HG03064 (cell line): ENCODE data around the gene KCNE2.

Experiments
- ATAC-seq: cut with Tn5 transposase; IDR thresholded peaks from one replicate; pipeline ENCODE4 v1.9.1; 2021; ENCODE audit warnings: low read depth; ENCODE audit not compliant: unreplicated experiment

Gene KCNE2, protein sequence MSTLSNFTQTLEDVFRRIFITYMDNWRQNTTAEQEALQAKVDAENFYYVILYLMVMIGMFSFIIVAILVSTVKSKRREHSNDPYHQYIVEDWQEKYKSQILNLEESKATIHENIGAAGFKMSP

DNA sequence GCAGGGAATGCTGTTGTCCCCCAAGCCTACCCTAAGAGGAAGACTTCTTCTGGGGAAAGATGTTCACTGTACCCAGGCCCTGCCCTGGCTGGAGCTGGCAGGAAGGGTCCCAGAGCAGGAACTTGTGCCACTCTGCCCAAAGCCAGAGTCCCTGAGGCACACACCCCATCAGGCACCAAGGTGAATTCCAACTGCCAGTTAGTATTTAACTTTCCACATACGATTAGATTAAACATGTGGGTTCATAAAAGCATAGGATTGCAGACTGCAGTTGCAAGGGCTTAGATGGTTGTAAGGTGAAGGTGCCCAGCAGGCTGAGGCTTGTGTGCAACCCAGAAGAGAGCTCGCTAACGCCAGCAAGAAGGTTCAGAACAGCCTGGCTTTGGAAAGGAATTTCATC, at the start of gene KCNE2:
KCNE2 (plus strand) TSS at position 274 of the 400 bp plus-strand sequence. CDS start 6,473 bp downstream, outside the sequence.
- ATAC-seq: no peak

DNA sequence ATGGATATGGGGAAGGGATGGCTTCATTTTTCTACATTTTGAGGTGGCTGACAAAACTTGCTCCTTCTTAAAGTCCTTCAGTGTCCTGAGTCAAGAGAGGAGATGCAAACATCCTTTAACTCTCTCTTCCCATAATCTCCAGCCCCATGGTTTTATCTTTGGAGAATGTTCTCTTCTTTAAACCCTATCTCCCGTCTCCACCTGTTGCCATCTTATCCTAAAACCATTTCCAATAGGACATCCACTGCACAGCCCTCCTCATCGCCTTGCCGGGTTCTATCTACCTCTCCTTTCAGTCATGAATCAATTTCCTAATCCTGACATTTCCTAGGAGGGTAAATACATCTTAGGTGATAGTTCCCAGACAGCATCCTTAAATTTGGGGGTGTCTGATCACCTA, 44.2 kb upstream of the KCNE2 start:
- ATAC-seq: no peak

DNA sequence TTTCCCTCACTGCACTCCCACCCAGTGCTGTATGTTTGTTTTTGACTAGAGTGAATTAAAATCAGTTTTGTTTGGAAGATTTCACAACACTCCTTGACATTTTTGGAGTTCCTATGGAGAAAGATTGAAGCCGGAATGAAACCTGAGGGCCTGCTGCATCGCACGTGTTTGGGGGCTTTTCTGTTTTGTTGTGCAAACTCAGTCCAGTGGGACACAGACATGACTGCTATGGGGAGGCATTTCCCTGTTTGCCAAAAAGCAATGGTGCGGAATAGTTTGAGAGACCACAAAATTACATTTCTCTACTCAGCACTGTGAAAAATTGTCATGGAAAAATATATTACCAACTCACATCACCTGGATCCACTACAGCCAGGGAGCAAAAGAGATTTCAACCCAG, 43.8 kb upstream of the KCNE2 start:
- no peak for ATAC-seq

DNA sequence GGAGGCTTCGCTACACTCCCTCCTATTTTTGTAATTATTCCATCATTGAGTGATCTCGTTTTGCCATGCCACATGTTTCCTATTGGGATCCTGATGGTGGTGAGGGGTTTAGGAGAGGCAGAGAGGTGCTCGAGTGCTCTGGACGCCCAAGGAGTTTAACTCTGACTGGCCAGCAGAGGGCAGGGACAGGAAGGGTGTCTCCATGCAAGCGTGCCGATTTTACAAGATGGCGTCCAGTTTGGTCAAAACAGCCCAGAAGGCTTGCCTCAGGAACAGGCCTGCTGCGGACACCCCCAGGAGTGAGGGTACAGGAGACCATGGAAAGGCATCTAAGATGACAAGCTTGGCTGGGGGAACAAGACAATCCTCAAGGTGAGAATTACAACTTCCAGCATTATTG, 33.8 kb upstream of the KCNE2 start:
- no peak for ATAC-seq

DNA sequence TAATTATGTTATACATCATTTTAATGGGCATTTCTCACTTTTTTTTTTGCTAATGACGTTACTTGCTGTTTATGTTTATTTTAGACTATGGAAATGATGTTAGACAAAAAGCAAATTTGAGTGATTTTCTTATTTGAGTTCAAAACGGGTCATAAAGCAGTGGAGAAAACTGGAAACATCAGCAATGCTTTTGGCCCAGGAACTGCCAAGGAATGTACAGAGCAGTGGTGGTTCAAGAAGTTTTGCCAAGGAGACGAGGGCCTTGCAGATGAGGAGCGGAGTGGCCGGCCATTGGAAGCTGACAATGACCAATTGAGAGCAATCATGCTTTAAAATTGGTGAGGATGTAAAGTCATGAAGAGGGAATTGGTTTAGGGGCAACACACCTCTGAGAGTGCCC, 32.1 kb upstream of the KCNE2 start:
- ATAC-seq: no peak

DNA sequence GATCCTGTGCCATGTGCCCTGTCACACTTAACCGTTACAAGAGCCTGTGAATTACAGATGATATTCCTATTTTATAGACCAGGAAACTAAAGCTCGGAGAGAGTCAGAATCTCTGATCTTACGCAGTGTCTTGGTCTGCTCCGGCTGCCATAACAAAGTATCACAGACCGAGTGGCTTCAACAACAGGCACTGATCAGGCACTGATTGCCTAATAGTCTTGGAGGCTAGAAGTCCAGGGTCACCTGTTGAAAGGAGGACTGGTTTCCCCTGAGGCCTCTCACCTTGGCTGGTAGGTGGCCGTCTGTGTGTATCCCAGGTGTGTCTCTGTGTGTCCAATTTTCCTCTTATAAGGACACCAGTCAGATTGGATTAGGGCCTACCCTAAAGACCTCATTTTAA, 31.5 kb upstream of the KCNE2 start:
- ATAC-seq: no peak

DNA sequence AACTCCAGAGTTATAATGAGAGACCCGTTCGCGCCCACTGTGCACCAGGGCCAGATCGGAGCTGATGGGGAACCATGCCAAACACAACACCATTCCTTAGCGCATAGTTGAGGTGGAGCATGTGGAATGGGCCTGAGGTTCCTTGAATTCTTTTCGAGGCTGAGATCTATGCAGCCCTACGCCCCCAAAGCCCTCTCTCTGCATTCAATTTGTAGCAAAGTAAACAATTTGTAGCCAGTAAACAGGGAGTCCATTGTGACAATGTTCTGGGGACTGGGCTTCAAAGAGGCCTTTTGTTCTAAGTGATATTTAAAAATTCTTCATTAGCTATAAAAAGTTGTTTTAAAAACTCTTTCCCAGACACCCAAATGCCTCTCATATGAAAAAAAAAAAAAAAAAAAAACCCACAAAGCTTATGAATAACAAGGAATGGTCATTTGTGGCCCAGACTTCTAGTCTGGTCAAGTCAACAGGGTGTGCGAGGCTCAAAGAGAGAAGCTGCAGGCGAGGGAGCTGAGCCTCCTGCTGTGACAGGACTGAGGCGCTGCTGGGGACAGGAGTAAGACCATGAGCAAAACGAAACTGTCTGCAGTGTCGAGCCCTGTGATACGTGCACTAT, 30.6 kb upstream of the KCNE2 start:
- no peak for ATAC-seq

DNA sequence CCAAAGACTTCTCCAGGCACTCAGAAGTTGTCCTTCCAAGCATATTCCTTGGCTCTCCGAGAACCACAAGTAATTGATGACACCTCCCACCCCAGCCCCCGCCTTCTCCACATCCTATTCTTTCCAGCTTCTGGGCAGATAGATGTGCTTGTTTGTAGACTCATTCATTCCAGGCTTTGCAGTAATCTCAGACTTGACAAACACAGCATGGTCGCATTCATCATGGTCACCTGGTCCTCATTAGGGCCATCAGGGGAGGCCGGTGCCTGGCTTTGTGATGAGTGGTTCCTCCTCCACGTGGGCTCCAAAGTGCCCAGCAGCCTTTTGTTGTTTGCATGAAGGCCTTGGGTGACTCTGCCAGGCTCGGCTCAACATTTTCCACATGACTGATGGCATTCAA, 28.5 kb upstream of the KCNE2 start:
- ATAC-seq: no peak

DNA sequence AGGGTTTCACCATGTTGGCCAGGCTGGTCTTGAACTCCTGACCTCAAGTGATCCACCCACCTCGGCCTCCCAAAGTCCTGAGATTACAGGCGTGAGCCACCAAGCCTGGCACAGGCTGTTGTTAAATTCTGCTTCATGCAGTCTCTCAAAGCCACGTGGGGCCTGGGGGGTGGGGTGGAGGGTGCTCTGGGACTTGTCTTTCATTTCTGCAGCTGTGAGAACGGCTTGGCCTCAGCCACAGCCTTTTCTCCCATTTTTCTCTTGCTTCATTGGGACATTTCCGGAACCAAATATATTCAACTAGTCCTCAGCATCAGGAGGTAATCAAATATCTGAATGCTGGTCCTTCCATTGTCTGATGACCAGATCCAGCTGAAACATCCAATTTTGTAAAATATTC, 27.6 kb upstream of the KCNE2 start:
- ATAC-seq: no peak

DNA sequence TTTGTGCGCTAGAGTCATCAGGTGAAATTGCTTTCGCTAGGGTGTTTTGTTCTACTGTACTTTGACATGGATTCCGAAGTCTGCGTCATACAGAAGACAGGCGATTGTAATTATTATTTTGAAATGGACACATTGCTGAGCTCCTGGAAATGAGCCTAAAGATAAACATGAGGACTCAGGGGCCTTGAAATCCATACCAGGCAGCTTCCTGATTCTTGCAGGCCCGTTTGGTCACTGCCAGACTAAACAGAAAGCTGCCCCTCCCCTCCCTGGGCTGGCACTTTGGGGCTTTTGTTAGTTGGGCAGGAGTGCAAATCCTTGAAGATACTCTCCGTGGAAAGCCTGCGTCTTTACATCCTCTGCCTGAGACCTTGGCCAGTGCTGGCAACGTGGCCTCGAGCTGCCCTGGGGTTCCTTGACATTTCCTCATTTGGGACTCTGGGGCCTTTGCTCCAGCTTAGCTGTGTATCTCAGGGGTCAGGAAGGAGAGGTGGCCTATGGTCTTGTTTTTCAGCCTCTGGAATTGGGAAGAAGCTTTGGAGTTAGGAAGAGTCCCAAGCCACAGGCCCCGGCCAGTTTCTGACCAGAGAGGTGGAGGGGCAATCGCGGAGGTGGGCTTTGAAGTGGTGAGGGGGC, 26.9 kb upstream of the KCNE2 start:
- ATAC-seq: no peak

DNA sequence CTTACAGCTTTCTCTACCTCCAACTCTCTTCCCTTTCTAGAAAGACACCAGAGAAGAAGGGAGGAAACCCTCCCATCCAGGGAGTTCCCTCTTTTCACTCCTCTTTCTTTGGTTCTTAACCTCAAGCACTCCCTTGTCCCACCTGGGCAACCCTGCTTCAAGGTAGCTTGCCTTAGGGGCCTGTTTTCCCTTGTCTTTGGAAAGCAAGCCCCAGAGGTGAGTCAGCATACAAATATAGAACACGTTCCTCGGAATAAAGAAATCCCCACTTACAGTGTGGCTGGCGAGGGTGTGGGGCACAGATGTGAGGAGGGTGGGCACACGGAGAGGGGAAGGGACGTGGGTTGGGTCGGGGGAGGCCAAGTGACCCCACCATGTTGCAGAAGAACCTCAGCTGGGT, 26.1 kb upstream of the KCNE2 start:
- ATAC-seq: no peak

DNA sequence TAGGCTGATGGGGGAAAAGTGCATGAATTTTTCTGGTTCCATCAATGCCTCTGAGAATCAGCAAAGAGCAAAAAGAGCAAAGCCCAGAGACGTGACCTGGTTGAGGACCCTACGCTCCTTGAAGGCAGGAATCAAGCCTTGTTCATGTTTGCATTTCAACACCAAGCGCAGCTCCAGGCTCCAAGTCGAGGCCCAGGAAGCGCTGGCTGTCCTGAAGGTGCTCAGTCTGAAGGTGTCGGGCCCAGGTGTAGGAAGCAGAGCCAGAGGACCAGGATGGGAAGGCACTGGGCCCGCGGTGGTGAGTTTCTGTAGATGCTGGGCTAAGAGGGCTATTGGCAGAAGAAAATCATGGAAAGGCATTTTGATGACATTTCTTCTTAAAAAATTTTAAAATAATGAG, 25.6 kb upstream of the KCNE2 start:
- no peak for ATAC-seq

DNA sequence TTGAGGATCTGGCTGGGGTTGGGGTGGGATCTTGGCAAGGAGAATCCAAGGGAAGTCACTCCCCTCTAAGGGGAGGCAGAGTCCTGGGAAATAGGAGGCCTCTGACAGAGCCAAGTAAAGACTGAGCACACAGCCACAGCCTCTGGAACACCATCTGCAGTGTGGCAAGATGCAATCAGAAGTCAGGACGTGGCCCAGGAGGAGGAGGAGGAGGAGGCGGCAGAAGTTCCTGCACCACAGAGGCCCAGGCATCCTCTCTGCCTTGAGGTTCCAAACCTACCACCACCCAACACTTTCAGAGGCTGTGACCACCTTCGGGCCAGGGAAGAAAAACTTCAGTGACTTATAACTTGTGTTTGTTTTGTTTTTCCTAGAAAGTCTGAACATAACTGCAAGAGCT, 23.7 kb upstream of the KCNE2 start:
- ATAC-seq: no peak

DNA sequence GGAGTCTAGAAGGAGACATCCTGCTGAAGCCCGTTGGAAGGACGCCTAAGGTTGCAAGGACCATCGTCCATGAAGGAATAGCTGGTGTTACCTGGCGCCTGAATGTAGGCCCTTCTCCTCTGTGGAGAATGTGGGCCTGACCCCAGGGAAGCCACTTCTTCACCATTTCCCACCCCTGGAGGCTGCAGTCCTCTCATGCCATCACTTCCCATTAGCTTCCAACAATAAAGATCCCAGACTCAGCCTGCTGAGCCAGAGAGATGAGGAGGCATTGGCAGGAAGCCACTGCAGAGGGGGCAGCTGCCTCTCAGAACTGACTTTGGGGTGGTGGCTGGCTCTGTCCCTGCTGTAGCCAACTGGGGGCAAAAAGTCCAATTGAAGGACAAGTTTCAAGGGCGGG, 21.3 kb upstream of the KCNE2 start:
- no peak for ATAC-seq

DNA sequence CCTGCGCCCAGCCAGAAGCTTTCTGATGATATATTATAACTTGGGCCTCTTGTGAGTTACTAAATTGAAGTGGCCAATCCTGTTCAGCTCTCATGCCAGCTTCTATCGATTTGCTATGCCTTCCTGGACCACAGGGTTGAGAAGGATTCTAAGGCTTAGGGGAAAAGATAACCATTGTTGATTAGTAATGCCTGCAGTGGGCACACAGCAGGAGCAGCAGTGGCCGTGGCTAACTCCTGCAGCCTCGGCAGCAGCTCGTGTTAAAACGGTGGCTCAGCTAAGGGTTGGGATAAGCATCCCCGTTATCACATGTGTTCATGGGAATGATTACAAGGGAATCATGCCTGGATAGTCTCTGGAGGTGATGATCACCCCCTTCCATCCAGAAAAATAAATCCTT, 20.5 kb upstream of the KCNE2 start:
- no peak for ATAC-seq

DNA sequence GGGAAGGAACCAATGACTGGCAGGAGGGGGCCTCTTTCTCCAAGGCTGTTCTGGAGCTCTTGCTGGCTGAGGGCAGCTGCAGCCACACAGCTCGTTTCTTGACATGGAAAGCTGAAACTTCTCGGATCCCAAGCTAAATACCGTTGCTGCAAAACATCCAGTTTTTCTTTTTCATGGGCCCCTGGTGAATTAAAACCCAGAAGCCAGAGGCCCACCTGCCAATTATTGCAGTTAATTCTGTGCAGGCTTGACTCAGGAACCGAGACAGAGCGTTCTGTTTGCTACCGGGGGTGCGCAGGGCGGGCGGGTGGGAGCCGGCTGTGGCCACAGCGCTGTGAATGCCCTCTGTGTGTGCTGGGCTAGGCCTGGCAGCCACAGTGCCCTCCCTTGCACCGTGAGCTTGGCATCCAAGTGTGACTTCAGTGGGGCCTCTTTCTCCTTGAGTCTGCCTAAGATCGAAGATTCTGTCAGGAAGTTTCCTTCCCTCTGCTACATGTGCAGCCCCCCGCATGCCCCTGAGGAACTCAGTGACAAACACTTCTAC, 19.9 kb upstream of the KCNE2 start:
- no peak for ATAC-seq

DNA sequence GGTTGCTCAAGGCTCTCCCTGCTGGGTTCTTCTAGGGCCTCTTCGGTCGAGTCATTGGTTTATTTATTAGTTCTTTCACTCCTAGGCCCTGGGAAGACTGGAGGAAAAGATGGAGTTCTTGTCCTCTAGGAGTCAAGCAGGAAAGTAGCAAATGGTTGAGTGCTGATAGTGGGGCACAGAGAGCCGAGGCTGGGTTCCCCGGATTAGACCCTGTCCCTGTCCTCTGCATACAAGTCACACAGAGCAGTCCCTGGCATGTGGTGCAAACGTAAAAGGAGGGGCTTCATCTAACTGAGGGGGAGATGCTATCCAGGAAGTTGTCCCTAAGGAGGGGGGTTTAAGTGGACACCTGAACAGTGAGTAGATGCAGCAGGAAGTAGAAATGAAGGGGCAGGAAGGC, 19.2 kb upstream of the KCNE2 start:
- ATAC-seq: no peak

DNA sequence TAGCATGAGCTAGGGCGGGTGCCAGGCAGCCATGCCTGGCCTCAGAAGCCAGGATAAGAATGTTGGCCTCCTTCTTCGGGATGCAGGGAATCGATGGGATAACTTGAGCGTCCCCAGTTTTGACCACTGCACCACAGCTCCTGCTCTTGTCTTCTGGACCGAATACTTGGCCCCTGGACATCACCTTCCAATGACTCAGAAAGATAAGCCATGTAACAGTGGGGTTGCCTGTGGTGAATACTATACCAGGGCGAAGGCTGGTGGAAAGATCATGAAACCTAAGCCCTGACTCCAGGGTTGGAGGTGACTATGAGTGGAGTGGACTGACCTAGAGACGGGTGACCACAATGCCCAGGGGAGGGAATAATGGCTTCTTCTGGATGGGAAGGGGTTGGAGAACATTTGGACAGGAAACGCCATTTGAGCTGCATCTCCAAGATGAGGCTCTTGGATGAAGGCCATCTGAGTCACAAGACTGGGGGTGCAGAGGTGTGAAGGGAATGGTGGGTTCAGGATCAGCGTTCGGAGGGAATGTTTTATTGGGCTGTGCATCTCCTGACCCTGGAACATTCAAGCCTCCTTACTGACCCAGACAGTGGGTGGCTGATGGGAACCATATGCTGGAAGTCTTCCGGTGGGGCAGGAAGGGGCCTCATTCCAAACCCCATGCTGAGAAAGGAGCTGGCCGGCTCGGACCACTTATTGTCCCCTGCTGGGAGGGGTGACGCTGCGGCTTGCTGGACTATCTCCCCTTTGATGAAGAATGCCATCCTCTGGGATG, 18.5 kb upstream of the KCNE2 start:
- ATAC-seq: no peak

DNA sequence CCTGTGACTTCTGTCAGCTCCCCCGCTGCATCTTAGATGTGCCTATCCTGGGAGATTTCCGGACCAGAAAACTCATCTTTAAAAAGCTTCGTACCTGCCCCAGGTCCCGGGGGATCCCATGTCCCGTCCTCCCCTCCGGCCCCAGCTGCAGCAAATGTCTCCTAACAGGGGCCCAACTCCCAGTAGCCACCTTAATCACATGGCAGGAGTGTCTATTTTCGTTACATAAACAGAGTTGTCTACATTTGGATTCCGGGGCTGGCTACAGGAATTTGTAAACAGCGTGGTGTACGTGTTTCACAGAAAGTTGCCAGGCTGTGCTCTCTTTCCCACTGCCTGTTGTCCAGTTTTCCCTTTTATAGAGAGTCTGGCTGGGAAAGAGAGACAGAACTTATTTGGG, 17.9 kb upstream of the KCNE2 start:
- ATAC-seq: no peak

DNA sequence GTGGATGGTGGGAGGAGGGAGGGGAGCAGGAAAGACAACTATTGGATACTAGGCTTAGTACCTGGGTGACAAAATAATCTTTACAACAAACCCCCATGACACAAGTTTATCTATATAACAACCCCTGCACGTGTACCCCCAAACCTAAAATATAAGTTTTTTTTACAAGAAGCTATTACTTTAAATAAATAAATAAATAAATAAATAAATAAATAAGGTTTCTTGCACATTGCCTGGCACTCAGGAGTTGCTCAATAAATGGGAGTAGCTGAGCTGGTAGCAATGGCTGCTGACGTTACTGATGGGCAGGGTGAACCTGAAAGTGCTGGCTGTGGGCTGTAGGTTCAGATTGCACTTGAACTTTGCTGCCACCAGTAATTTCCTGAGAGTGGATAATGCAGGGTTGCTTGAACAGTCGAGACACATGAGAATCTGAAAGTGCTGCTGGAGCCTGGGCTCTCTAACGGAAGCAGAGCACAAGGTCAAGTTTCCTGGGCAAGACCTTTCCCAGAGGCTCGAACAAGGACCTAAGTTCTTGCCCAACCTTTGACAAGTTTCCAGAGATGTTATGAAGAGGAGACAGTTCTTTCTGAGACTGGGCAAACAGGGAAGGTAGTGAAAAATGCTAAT, 14.8 kb upstream of the KCNE2 start:
- no peak for ATAC-seq

DNA sequence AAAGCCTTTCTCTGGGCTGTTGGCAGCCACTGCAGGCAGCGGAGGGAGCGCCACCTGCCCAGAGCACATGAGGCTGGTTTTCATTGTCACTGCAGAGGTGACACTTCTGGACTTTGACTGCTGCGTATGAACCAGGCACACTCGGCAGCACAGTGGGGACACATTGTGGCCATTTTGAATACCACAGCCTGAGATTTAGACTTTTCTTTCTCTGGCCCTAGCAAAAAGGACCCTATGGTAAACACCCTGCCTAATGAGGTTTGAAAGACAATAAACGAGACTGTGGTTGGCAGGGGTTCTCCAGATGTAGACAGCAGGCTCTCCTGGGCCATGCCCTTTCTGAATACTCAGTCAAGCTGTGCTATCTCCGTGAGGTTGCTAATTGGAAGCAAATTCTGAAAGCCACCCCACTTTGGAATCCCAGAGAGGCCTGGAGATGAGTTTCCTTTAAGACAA, 12.0 kb upstream of the KCNE2 start:
- no peak for ATAC-seq
